ENCODE data around the gene CEACAM19.
A peak's percentile ranks its signal among the peaks of the same experiment; 100 is the strongest.
"Not testable (repeated sequence)": the region's sequence is repeated elsewhere in the genome, so short reads cannot be mapped to it uniquely, and the experiment has no call there.

Gene CEACAM19

DNA sequence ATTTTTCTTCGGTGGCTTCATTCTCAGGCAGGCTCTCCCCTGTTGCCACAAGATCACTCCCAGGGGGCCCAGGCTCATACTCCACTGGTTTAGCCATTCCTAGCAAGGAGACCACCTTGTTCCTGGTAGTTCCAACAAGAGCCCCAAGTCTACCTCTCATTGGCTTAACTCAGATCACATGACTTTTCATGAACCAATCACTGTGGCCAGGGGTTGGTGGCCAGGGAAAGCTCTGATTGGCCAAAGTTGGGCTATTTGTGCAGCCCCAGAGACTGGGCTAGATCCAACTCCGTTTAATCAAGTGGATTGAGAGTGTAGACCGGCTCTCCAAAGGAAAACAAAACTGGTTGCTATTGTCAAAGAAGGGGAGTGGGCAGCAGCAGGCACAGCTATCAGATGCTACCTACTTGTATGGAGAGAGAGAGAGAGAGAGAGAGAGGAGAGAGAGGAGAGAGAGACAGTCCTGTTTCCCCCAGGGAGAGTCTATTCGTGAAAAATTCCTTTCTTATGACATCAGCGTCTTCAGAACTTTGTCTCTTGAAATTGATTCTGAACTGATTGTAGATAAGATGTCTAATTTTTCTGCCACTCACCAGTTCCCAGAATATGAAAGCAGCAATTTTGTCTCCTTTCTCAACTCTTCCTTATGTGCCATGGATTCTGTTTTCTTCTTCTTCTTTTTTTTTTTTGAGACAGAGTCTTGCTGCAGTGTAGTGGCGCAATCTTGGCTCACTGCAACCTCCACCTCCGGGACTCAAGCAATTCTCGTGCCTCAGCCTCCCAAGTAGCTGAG lies 5.9 kb downstream of the CEACAM19 start:
- no peak for DNase-seq

DNA sequence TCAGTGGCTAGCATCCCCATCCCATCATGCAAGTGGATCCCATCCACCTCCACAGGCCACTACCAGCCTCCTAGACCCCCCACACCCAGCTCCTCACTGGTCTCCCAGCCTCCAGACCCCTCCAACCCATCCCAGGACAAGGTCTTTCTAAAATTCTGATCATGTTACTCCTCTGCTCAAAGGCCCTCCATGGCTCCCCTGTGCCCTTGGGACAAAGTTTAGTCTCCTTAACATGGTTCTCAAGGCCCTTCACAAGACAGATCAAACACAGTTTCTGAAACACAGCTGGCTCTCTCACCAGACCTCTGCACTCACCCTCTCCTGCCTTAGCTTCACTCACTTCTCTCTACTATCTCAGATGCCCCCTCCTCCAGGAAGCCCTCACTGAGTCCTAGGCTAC lies 9.3 kb downstream of the CEACAM19 start:
- no peak for DNase-seq

GRCh38 chr19:44681992-44682790 lies 10.9 kb downstream of the CEACAM19 start:
- DNase-seq = no peak

- DNase-seq = no peak
These were observed 11.5 kb downstream of the CEACAM19 start for GRCh38 chr19:44682807-44683206.

- DNase-seq = no peak
These were observed 12.3 kb downstream of the CEACAM19 start for GRCh38 chr19:44683434-44684210.

GRCh38 chr19:44684396-44684795 lies 13.1 kb downstream of the CEACAM19 start:
- not testable (repeated sequence) for DNase-seq

DNA sequence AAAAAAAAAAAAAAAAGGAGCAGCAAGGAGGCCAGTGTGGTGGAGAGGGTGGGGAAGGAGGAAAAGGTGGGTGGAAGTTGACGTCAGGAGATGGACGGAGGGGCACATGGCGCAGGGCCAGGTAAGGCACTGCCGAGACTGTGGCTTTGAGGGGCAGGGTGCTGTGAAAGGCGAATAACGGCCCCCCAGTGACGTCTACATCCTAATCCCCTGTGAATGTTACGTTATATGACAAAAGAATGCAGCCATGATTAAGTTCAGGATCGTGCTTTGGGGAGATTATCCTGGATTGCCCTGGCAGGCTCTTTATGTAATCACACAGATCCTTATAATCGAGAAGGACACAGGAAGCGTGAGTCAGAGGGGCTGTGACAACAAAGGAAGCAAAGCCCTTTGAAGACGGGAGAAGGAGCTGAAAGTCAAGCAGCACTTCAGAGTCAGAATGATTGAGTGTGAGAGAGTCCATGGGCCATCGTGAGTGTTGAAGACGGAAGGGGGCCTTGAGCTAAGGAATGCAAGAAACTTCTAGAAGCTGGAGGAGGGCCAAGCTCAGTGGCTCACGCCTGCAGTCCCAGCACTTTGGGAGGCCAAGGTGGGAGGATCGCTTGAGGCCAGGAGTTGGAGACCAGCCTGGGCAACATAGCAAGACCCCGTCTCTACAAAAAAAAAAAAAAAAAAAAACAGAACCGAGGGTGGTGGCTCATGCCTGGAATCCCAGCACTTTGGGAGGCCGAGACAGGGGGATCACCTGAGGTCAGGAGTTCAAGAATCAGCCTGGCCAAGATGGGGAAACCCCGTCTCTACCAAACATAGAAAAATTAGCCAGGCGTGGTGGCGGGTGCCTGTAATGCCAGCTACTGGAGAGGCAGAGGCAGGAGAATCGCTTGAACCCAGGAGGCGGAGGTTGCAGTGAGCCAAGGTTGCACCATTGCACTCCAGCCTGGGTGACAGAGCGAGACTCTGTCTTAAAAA lies 13.9 kb downstream of the CEACAM19 start:
- DNase-seq = no peak

- no peak for DNase-seq
These were observed 14.6 kb downstream of the CEACAM19 start for GRCh38 chr19:44685877-44686276.

GRCh38 chr19:44686896-44687295 lies 15.6 kb downstream of the CEACAM19 start:
- DNase-seq = no peak

DNA sequence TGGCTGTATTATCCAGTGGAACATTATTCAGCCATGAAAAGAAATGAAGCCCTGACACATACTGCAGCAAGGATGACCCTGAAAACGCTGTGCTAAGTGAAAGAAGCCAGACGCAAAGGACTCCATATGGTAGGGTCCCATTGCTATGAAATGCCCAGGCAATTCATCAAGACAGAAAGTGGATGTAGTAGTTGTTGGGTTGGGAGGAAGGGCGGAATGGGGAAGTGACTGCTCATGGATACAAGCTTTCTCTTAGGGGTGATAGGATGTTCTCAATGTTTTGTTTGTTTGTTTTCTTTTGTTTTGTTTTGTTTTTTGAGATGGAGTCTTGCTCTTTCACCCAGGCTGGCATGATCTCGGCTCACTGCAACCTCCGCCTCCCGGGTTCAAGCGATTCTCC lies 16.6 kb downstream of the CEACAM19 start:
- no peak for DNase-seq

GRCh38 chr19:44689290-44690130 lies 18.2 kb downstream of the CEACAM19 start:
- peak; percentile 61 for DNase-seq

- DNase-seq = no peak
These were observed 18.8 kb downstream of the CEACAM19 start for GRCh38 chr19:44690131-44690440.

GRCh38 chr19:44692379-44692721 lies 21.1 kb downstream of the CEACAM19 start:
- no peak for DNase-seq

DNA sequence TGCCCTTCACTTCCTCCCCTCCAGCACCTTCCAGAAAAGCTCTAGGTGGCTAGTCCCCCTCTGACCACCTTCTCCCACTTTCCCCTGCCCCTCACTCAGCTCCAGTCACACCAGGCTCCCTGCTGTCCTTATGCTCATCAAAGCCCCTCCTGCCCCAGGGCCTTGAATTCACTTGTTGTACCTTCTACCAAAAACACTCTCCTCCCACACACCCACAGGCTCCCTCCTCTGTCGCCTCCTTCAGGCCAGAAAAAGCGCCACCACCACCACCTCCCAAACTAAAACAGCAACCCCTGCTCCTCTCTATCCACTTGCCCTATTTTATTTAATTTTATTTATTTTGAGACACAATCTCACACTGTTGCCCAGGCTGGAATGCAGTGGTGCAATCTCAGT lies 22.9 kb downstream of the CEACAM19 start:
- DNase-seq = no peak

- DNase-seq = no peak
These were observed 25.8 kb downstream of the CEACAM19 start for GRCh38 chr19:44696939-44697669.

- no peak for DNase-seq
These were observed 26.4 kb downstream of the CEACAM19 start for GRCh38 chr19:44697670-44698034.

GRCh38 chr19:44698492-44699201 lies 27.4 kb downstream of the CEACAM19 start, which contains the start of gene CEACAM16:
TSS of gene CEACAM16 (plus strand) at chr19:44699151. CDS start at chr19:44701457, 2,306 bp downstream.
- DNase-seq = no peak

DNA sequence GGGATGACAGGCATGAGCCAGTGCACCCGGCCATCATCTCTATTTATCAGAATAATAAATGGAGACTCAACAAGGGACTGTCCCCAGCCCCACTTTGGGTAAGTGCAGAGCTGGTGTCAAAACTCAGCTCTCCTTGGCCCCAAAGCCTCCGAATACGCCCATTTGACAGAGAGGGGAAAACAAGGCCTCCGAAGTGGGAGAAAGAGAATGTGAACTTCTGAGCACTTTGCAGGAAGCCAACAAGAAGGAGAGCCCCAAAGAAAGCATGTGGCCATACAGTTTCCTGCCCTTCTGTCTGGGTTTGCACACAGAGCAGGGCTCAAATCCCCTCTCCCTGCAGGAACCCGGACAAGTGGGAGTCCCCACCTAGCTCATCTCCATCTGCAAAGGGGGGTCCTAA lies 29.3 kb downstream of the CEACAM19 start:
- no peak for DNase-seq

- DNase-seq = no peak
These were observed 29.9 kb downstream of the CEACAM19 start for GRCh38 chr19:44701228-44701627.

GRCh38 chr19:44702551-44703176 lies 31.4 kb downstream of the CEACAM19 start:
- no peak for DNase-seq

Measured in left hindlimb (tissue), 1 donor.